COLO668 (cell line): ENCODE measurements around the gene ONECUT1.

Source experiments
- DNase-seq: peaks from one replicate; lab custom pipeline; 2025; ENCODE audit not compliant: unreplicated experiment; lab: John Stamatoyannopoulos, UW

The ONECUT1 gene

GRCh38 chr15:52797625-52798501 is 7.7 kb upstream of the ONECUT1 start:
- no peak for DNase-seq

- no peak for DNase-seq
Measured at GRCh38 chr15:52796753-52797520, 6.8 kb upstream of the ONECUT1 start.

GRCh38 chr15:52796228-52796521 is 6.0 kb upstream of the ONECUT1 start:
- no peak for DNase-seq

GRCh38 chr15:52795464-52796227 is 5.5 kb upstream of the ONECUT1 start:
- no peak for DNase-seq

GRCh38 chr15:52794665-52795463 is 4.7 kb upstream of the ONECUT1 start:
- DNase-seq, result no peak

- no peak for DNase-seq
Measured at GRCh38 chr15:52791776-52792175, 1.6 kb upstream of the ONECUT1 start.

- DNase-seq, result no peak
Measured at GRCh38 chr15:52790941-52791751, 1.0 kb upstream of the ONECUT1 start.

- DNase-seq, result peak; percentile 54
Measured at GRCh38 chr15:52789601-52790168, 451 bp downstream of the ONECUT1 start.

- no peak for DNase-seq
Measured at GRCh38 chr15:52789008-52789600, 1.0 kb downstream of the ONECUT1 start.

- peak; percentile 70 for DNase-seq
Measured at GRCh38 chr15:52788099-52788986, 1.8 kb downstream of the ONECUT1 start.

GRCh38 chr15:52787549-52788098 is 2.5 kb downstream of the ONECUT1 start:
- DNase-seq, result peak; percentile 36

GRCh38 chr15:52787123-52787503 is 3.0 kb downstream of the ONECUT1 start:
- DNase-seq, result peak; percentile 71

GRCh38 chr15:52786436-52787122 is 3.6 kb downstream of the ONECUT1 start:
- no peak for DNase-seq

GRCh38 chr15:52785672-52786406 is 4.3 kb downstream of the ONECUT1 start:
- DNase-seq, result peak; percentile 32

- DNase-seq, result peak; percentile 80
Measured at GRCh38 chr15:52784799-52785671, 5.1 kb downstream of the ONECUT1 start.
